HG02678 (cell line): ENCODE measurements around the gene AFAP1.

ENCODE experiments used
- ATAC-seq: cut with Tn5 transposase; IDR thresholded peaks from one replicate; pipeline ENCODE4 v1.9.1; 2021; ENCODE audit warnings: mild to moderate bottlenecking, moderate library complexity; ENCODE audit not compliant: unreplicated experiment

The AFAP1 gene

GRCh38 chr4:7733801-7734650 is 205.6 kb downstream of the AFAP1 start:
- no peak for ATAC-seq

GRCh38 chr4:7733201-7733600 is 206.5 kb downstream of the AFAP1 start:
- no peak for ATAC-seq

- ATAC-seq: no peak
Observed at GRCh38 chr4:7732263-7732662, 207.4 kb downstream of the AFAP1 start.

- no peak for ATAC-seq
Observed at GRCh38 chr4:7731437-7731836, 208.2 kb downstream of the AFAP1 start.

- ATAC-seq: no peak
Observed at GRCh38 chr4:7727749-7728148, 211.9 kb downstream of the AFAP1 start.

- ATAC-seq: no peak
Observed at GRCh38 chr4:7726665-7727413, 212.8 kb downstream of the AFAP1 start.

- no peak for ATAC-seq
Observed at GRCh38 chr4:7725951-7726350, 213.7 kb downstream of the AFAP1 start.

GRCh38 chr4:7723625-7724024 is 216.0 kb downstream of the AFAP1 start:
- ATAC-seq: no peak

GRCh38 chr4:7722766-7723387 is 216.8 kb downstream of the AFAP1 start:
- ATAC-seq: no peak

GRCh38 chr4:7721984-7722551 is 217.6 kb downstream of the AFAP1 start:
- ATAC-seq: no peak

- ATAC-seq: no peak
Observed at GRCh38 chr4:7719354-7720174, 220.1 kb downstream of the AFAP1 start.

GRCh38 chr4:7717946-7718490 is 221.6 kb downstream of the AFAP1 start:
- ATAC-seq: no peak

GRCh38 chr4:7717161-7717560 is 222.5 kb downstream of the AFAP1 start:
- ATAC-seq: no peak

GRCh38 chr4:7716010-7716721 is 223.5 kb downstream of the AFAP1 start:
- no peak for ATAC-seq

GRCh38 chr4:7715271-7716009 is 224.2 kb downstream of the AFAP1 start:
- ATAC-seq: no peak

- ATAC-seq: no peak
Observed at GRCh38 chr4:7714738-7715137, 224.9 kb downstream of the AFAP1 start.

- ATAC-seq: no peak
Observed at GRCh38 chr4:7714176-7714575, 225.5 kb downstream of the AFAP1 start.

- ATAC-seq: no peak
Observed at GRCh38 chr4:7713757-7714156, 225.9 kb downstream of the AFAP1 start.
